GM19397 (cell line): ENCODE measurements around the gene PCYOX1L.

Experiments
- ATAC-seq: cut with Tn5 transposase; IDR thresholded peaks from one replicate; pipeline ENCODE4 v1.9.1; 2021; ENCODE audit warnings: mild to moderate bottlenecking, moderate library complexity; ENCODE audit not compliant: unreplicated experiment

The PCYOX1L gene

DNA sequence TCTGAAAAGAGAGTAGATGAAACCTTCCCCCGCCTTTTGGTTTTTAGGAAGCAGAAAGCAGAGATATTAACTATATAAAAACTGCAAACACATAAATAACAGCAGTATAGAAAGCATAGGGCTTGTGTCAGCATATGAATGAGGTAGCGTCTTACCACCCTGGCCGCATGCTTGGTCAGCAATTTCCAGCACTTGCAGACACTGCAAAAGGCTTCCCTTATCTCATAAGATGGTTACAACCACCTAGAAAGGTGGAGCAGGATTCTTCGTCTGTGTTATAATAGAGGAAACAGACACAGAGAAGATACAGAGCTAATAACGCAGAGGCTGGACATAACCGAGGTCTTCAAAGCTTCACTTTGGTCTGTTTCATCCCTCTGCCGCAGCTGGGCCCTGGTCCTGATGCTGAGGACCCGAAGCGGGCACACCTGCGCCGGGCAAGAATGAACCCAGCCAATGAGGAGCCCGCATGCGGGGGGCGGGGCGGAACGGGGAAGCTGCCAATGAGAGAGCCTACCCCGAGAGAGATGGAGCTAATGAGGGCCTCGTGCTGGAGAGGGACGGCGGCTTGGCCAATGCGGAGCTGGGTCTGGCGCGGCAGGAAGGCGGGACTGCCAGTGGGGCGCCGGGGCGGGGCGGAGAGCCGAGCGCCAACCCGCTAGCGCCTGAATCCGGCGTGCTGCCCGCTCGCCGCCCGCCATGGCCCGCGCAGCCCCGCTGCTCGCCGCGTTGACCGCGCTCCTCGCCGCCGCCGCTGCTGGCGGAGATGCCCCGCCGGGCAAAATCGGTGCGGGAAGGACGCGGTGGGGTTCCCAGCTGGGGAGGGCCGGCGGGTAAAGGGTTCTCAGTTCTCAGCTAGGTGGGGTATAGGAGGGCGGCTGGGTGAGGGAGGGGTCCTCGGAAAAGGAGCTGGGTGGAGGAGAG is at the start of gene PCYOX1L:
Gene PCYOX1L (plus strand): TSS at position 677 of the 924 bp plus-strand sequence. CDS start 23 bp downstream, at position 700.
- peak; percentile 100 for ATAC-seq

DNA sequence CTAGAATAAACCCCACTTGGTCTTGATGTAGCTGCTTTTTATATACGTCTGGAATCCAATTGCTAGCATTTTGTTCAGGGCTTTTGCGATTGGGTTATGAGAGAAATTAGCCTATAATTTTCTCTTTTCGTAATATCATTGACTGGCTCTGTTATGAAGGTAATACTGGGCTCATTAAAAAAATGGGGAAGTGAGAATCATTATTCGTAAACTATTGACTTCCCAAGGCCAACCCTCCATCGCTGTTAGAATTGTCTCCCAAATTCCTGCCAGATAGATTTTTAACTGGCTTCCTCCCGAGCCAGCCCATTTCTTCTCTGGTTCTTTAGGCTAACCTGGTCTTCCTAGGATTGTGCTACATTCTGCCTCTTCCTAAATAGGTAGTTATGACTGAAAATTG is 48.5 kb upstream of the PCYOX1L start:
- ATAC-seq, result no peak

GRCh38 chr5:149310488-149310887 is 47.4 kb upstream of the PCYOX1L start:
- no peak for ATAC-seq

GRCh38 chr5:149310947-149311658 is 46.7 kb upstream of the PCYOX1L start:
- ATAC-seq, result no peak

GRCh38 chr5:149313151-149313841 is 44.5 kb upstream of the PCYOX1L start:
- ATAC-seq, result no peak

DNA sequence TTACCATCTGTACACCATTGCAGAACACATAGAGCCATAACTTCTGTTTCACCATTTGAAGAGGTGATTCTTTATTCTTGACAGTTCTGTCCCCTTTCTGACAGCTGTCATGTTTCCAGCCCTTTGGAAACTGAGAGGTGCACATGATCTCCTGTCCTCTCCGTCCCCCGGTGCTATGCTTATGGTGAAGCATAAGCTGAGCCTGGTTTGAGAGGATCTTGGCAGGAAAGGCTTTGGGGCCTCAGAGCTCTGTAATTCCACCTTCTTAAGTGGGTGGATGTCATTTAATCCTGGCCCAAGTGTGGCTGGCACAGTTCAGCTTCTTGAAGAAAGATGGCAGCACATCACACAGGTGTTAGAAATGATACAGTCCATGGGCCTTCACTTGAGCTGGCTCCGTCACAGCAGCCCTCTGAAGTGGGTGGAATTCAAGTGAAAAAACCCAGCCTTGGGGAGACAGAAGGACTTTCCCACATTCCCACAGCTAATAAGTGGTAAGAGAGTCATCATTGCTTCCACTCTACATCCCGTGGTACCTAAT is 43.2 kb upstream of the PCYOX1L start:
- ATAC-seq, result no peak

DNA sequence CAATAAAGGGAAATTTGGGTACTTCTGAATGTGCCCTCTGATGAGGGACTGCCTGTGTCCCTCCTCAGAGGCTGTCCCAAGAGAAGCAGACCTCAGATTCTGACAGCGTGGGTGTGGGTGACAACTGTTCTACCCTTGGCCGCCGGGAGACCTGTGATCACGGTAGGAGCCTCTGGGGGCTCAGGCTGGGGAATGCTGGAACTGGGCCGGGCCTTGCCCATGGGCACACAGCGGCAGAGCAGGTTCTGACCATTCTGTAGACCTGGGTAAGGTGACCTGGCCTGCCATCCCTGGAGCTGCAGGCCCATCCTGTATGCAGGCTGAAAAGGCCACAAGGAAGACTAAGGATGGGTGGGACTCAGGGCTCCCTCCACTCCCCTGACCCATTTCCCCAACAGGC is 42.1 kb upstream of the PCYOX1L start:
- ATAC-seq, result no peak

DNA sequence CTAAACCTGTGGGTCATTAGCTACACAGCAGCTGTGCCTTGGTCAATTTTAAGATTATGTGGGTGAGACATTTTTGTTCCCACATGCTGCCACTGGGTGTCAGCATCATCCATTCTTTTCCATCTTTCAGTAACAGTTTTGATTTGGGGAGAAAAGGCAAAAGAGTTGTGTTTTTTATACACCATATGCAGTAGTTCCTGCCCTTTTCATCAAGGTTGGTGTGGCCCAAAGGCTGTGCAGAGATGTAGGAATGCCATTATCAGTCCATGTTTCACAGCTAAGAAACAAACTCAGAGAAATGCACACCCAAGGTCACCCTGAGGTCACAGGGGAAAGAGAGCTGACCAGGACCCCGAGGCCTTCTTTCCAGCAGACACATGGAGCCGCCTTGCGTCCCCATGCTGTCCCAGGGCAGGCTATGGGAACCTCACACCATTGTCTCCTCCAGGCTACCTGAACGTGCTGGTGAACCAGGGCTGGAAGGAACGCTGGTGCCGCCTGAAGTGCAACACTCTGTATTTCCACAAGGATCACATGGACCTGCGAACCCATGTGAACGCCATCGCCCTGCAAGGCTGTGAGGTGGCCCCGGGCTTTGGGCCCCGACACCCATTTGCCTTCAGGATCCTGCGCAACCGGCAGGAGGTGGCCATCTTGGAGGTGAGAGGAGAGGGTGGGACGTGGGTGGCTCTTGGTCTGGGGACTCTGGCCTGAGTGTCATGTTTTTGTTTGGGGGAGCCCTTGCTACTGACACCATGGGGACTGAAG is 40.4 kb upstream of the PCYOX1L start:
- peak; percentile 50 for ATAC-seq

- ATAC-seq, result no peak
These were observed 38.7 kb upstream of the PCYOX1L start for GRCh38 chr5:149319174-149319573.

DNA sequence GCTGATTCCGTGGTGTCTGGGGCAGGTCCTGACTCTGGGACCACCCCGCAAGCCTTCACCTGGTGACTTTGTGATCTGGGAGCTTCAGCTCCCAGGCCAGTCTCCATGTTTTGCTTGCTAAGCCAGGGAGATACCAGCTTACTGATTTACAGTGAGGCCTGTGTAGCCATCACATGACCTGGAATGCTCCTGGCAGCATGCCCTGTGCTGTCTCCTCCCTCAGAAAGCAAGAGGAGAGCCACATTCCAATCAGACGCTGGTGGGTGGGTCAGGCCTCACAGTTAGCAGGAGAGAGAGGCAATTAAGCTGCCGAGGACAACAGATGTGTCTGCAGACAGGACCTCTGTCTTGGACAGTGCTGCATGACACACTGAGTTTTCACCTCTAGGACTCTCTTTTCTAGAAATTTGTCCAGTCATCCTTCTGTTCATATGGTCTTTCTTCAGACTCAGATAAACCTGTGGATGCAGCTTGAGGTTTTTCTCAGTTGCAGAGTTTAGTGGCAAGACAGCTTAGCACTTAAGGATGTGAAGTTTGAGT is 37.0 kb upstream of the PCYOX1L start:
- no peak for ATAC-seq

DNA sequence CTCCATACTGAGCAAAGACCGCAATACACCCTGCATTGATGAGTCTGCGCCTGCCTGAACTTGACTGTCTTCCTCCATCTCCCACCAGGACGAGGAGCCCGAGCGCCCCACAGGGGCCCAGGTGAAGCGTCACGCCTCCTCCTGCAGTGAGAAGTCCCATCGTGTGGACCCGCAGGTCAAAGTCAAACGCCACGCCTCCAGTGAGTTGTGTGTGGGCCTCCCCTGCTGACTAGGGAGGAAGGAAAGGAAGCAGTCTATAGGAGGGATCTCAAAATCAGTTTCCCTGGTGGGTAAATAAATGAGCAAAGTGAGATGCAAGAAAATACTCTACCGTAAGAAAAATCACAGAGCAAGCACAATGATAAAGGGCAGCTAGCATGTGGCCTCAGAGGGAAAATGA is 35.3 kb upstream of the PCYOX1L start:
- no peak for ATAC-seq

GRCh38 chr5:149323210-149323609 is 34.6 kb upstream of the PCYOX1L start:
- ATAC-seq, result no peak

- ATAC-seq, result no peak
These were observed 34.1 kb upstream of the PCYOX1L start for GRCh38 chr5:149323621-149324205.

GRCh38 chr5:149324641-149325040 is 33.2 kb upstream of the PCYOX1L start:
- no peak for ATAC-seq

DNA sequence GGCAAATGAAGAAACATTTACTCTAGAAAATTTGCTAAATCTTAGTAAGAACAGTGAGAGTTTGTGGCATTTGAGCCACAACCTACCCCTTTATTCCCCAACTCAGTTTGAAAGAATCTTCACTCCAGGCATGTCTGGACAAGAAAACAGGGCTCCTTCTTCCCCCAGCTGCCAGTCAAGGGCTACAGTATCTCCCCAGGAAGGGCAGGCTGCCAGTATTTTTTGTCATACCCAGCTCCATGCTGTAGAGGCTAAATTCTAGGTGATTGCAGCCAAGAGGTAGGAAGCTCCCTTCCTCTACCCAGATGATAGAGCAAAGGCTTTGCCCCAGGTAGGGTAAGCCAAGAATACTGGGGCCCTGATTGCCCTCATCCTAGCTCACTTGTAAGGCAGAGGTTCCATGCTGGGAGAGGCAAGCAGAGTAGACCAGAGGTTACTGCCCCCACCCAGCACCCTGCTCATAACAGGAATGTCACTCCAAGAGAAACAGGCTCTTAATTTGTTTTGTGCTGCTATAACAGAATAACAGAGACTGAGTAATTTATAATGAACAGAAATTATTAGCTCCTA is 32.6 kb upstream of the PCYOX1L start:
- no peak for ATAC-seq

GRCh38 chr5:149325894-149326293 is 32.0 kb upstream of the PCYOX1L start:
- ATAC-seq, result no peak

DNA sequence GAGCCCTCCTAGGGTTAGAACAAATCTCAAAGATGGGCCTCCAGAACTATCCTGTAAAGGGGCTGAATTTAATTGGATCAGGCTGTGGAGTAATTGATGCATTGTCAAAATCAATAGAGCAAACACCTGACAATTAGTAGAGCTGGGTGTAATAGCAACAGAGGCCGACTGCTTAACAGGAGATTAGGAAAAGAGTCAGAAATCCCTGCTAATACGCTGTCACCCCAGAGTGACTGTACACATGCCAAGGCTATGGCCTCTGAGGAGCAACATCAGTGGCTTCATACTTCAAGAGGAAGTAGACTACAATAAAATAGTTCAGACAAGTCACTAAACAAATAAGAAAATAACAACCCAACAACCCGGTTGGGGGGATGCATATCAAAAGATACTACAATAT is 31.2 kb upstream of the PCYOX1L start:
- ATAC-seq, result no peak

DNA sequence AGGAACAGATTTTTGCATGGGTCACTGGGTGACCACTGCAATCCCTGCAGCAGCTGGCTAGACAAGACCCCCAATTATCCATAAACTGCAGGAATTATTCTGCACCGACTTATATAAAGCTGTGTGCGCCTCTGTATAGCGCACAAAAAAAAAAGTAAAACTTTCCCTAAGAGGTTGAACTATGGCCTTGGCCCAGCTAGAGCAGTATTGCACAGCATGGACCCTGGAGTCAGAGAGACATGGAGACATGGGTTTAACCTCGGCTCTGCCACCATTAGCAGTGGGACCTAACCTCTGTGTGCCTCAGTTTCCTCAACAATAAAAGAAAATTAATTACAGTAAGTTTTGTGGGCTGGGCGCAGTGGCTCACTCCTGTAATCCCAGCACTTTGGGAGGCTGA is 29.7 kb upstream of the PCYOX1L start:
- ATAC-seq, result no peak

GRCh38 chr5:149333711-149334443 is 24.0 kb upstream of the PCYOX1L start:
- ATAC-seq, result no peak
